MCF 10A (cell line): ENCODE measurements around the gene ST7. TPM values are rescaled to one million over a fixed set of nuclear protein-coding genes. Genes with fewer than 3 reads are reported as not detected.

ENCODE experiments used
- BruUV-seq: library from RNA; stranded (reverse); fragments of 400-500 nt; replicated peaks from 2 replicates; lab custom pipeline; 2021; lab: Mats Ljungman, UMichigan
- CTCF ChIA-PET: fragments of 300-600 bp; sonication (Branson Sonifier 250); formaldehyde crosslinking; extraction: SDS; loops from one replicate; lab custom pipeline; 2021; ENCODE audit warnings: antibody characterized with exemption, inconsistent platforms; lab: Yijun Ruan, JAX
- POLR2A ChIA-PET: fragments of 300-600, 350-650 bp; sonication (Branson Sonifier 250); formaldehyde crosslinking; extraction: SDS; loops from one replicate; lab custom pipeline; 2020; ENCODE audit warnings: antibody characterized with exemption, inconsistent platforms; lab: Yijun Ruan, JAX
- DNase-seq: peaks from one replicate; pipeline ENCODE4 v3.0.0-alpha.2; 2018; ENCODE audit not compliant: unreplicated experiment
- H3K27ac Mint-ChIP-seq: one replicate; pipeline ENCODE4 v1.8.0; 2022; ENCODE audit warnings: mild to moderate bottlenecking, low read depth, mixed read lengths; ENCODE audit not compliant: unreplicated experiment
- H3K27me3 Mint-ChIP-seq: one replicate; pipeline ENCODE4 v1.8.0; 2022; ENCODE audit warnings: mixed read lengths; ENCODE audit not compliant: insufficient read depth, unreplicated experiment
- H3K36me3 Mint-ChIP-seq: one replicate; pipeline ENCODE4 v1.8.0; 2022; ENCODE audit warnings: mild to moderate bottlenecking, moderate library complexity, mixed read lengths; ENCODE audit not compliant: insufficient read depth, unreplicated experiment
- H3K4me1 Mint-ChIP-seq: one replicate; pipeline ENCODE4 v1.8.0; 2022; ENCODE audit warnings: mixed read lengths; ENCODE audit not compliant: insufficient read depth, unreplicated experiment
- H3K4me3 Mint-ChIP-seq: one replicate; pipeline ENCODE4 v1.8.0; 2022; ENCODE audit warnings: mild to moderate bottlenecking, moderate library complexity, mixed read lengths; ENCODE audit not compliant: unreplicated experiment
- H3K9me3 Mint-ChIP-seq: one replicate; pipeline ENCODE4 v1.8.0; 2022; ENCODE audit warnings: mixed read lengths; ENCODE audit not compliant: unreplicated experiment
- intact Hi-C: fragments of 100-400 bp; cut with micrococcal nuclease; formaldehyde crosslinking; loops from 2 replicates; pipeline ENCODE4 v1.14.1; 2022
- total RNA-seq: library from RNA; stranded (reverse); gene quantifications from 2 replicates; pipeline ENCODE4 v1.2.3, GENCODE V29; 2022
- TF ChIP-seq, protein P1 (sequence below): fragments of 200-600 bp; IDR thresholded peaks from one replicate; pipeline ENCODE4 v1.8.0; 2022; ENCODE audit warnings: antibody characterized with exemption, mild to moderate bottlenecking; ENCODE audit not compliant: unreplicated experiment

ST7 gene
- total RNA-seq, 1 experiment from 2014 or later = 18.5 TPM

DNA sequence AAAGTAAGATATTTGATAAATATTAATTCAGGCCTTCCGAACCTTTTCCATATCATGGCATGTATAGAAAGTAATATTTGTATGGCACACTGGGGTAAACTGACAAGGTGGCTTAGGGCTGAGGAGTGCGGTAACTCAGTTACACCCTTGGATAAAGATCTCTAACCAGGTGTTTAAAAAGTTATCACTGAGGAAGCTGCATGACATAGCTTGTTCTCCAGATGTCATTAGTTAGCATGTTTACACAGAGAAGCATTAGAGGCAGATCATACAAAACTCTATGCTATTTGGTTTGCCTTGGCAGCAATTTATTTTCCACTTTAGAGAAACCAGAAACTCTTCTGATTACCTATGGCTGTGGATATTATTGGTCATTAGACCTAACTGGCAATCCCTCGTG lies 118.2 kb downstream of the ST7 start:
- Mint-ChIP-seq H3K4me3 (no peak overlapping the region), H3K27me3 (no peaks in the 10 kb centered on the region), H3K36me3 (no peaks in the 10 kb centered on the region), H3K27ac (no peak overlapping the region), H3K4me1 (peaks cover 10% of the 10 kb centered on the region), H3K9me3 (no peaks in the 10 kb centered on the region)
- intact Hi-C loops = no loop called here
- CTCF ChIA-PET = no interaction called here
- TF ChIP-seq, protein P1, sequence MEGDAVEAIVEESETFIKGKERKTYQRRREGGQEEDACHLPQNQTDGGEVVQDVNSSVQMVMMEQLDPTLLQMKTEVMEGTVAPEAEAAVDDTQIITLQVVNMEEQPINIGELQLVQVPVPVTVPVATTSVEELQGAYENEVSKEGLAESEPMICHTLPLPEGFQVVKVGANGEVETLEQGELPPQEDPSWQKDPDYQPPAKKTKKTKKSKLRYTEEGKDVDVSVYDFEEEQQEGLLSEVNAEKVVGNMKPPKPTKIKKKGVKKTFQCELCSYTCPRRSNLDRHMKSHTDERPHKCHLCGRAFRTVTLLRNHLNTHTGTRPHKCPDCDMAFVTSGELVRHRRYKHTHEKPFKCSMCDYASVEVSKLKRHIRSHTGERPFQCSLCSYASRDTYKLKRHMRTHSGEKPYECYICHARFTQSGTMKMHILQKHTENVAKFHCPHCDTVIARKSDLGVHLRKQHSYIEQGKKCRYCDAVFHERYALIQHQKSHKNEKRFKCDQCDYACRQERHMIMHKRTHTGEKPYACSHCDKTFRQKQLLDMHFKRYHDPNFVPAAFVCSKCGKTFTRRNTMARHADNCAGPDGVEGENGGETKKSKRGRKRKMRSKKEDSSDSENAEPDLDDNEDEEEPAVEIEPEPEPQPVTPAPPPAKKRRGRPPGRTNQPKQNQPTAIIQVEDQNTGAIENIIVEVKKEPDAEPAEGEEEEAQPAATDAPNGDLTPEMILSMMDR = no peak
- BruUV-seq = no TSS peak
- DNase-seq = no peak
- POLR2A ChIA-PET = no interaction called here

DNA sequence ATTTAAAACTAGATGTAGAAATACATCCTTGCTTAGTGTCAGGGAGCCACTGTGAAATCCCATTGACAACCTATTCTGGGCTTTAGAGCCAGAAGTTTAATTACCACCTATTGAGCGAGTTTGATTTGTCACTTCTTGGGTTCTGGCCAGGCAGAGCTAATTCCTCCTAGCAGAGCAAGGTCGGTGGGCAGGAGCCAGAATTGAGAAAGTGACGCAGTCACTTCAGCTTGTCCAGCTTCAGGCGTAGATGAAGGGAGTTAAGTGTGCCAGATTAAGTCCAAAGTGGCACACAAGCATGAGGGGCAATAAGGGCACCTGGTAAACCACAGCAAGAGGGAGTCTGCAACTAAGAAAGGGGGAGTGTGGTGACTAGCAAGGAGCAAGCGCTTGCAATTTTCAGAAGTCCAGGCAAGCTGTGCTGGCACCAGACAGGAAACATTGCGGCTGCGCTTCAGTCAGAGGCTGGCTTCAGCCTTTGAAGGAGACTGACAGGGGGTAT lies 119.4 kb downstream of the ST7 start:
- TF ChIP-seq, protein P1 = no peak
- H3K4me1 Mint-ChIP-seq = peaks cover 10% of the 10 kb centered on the region
- H3K36me3 Mint-ChIP-seq = no peaks in the 10 kb centered on the region
- H3K27me3 Mint-ChIP-seq = no peaks in the 10 kb centered on the region
- no peak overlapping the region for H3K4me3 Mint-ChIP-seq
- POLR2A ChIA-PET = no interaction called here
- no peak overlapping the region for H3K27ac Mint-ChIP-seq
- DNase-seq = peak; percentile 49
- intact Hi-C loops = no loop called here
- CTCF ChIA-PET = interaction anchor here (0.7 to 1.0 kb wide), 4 partner anchors 11 to 936 kb away, joined by 3 to 4 read pairs (median 3); no protein-coding TSS in a partner anchor
- H3K9me3 Mint-ChIP-seq = no peaks in the 10 kb centered on the region
- no TSS peak for BruUV-seq

DNA sequence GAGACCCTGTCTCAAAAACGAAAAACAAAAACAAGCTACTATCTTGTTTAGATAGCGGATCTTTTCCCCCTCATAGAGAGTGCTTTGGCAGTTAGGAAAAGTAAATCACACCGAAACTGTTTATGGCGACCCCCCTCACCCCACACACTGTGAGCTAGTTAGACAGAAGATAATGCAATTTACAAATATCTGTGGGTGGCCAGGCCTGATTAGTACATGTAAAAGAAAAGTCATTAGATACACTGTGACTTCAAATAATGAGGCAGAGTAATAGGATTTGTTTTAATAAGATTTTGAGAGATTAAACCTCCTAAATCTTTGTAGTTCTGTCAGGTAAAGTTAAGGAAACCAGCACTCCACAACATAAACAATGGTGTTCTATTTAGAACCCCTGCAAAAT lies 121.1 kb downstream of the ST7 start:
- Mint-ChIP-seq H3K9me3 (no peaks in the 10 kb centered on the region), H3K4me1 (peaks cover 10% of the 10 kb centered on the region)
- CTCF ChIA-PET = no interaction called here

DNA sequence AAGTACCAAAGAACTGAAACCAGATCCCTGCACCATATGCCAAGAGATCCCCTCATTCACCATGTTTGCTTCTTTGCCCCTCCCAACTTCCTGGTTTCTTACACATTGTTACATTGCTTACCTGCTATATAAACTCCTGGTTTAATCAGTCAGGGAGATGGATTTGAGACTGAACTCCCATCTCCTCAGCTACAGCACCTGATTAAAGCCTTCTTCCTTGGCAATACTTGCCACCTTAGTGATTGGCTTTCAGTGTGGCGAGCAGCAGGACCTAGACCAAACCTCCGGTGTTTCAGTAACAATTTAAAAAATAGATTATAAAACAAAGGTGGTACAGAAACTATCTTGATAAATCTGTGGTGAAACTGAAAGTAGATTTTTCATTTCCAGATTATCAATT lies 122.6 kb downstream of the ST7 start:
- Mint-ChIP-seq H3K36me3 (no peaks in the 10 kb centered on the region), H3K4me1 (peaks cover 10% of the 10 kb centered on the region), H3K4me3 (no peak overlapping the region), H3K9me3 (no peaks in the 10 kb centered on the region), H3K27ac (no peak overlapping the region), H3K27me3 (no peaks in the 10 kb centered on the region)
- intact Hi-C loops = no loop called here
- BruUV-seq = no TSS peak
- POLR2A ChIA-PET = no interaction called here
- CTCF ChIA-PET = interaction anchor here (0.6 kb wide), 1 partner anchor 215 kb away, joined by 3 read pairs; no protein-coding TSS in a partner anchor
- TF ChIP-seq, protein P1 = no peak
- no peak for DNase-seq

More for the DNA sequence above, 121.1 kb downstream of the ST7 start:
- TF ChIP-seq, protein P1 = no peak
- POLR2A ChIA-PET = interaction anchor here (1.1 kb wide), 2 partner anchors 17 to 29 kb away, joined by 3 read pairs; no protein-coding TSS in a partner anchor
- Mint-ChIP-seq H3K4me3 (no peak overlapping the region), H3K27me3 (no peaks in the 10 kb centered on the region), H3K36me3 (no peaks in the 10 kb centered on the region), H3K27ac (no peak overlapping the region)
- DNase-seq = no peak
- BruUV-seq = no TSS peak
- intact Hi-C loops = no loop called here
